GM12891 (cell line): Measurements from ENCODE around the gene GPR39.

ENCODE experiments used
- DNase-seq: peaks from one replicate; pipeline ENCODE4 v3.0.0; 2011; ENCODE audit warnings: low spot score; ENCODE audit not compliant: insufficient read length
- FAIRE-seq: peaks from 2 replicates; lab custom pipeline; 2011; peaks lifted over from hg19 to GRCh38; lab: Jason Lieb, UNC
- PAX5 ChIP-seq: IDR thresholded peaks from 2 replicates; pipeline ENCODE4 v1.6.1; 2011; ENCODE audit warnings: low read length, moderate library complexity, mild to moderate bottlenecking; ENCODE audit not compliant: insufficient read depth, severe bottlenecking
- POLR2A ChIP-seq: IDR thresholded peaks from 2 replicates; pipeline ENCODE4 v1.6.1; 2011; ENCODE audit warnings: low read depth, low read length, control low read depth
- POLR2AphosphoS5 ChIP-seq: IDR thresholded peaks from 2 replicates; pipeline ENCODE4 v1.6.1; 2011; ENCODE audit warnings: low read depth, low read length, control low read depth
- POU2F2 ChIP-seq: IDR thresholded peaks from 2 replicates; pipeline ENCODE4 v1.6.1; 2011; ENCODE audit warnings: low read depth, mild to moderate bottlenecking, control low read depth, low read length, moderate library complexity
- SPI1 ChIP-seq: IDR thresholded peaks from 2 replicates; pipeline ENCODE4 v1.6.1; 2011; ENCODE audit warnings: low read depth, low read length, control low read depth
- TAF1 ChIP-seq: IDR thresholded peaks from 2 replicates; pipeline ENCODE4 v1.6.1; 2011; ENCODE audit warnings: low read depth, low read length, control low read depth

GPR39 gene

DNA sequence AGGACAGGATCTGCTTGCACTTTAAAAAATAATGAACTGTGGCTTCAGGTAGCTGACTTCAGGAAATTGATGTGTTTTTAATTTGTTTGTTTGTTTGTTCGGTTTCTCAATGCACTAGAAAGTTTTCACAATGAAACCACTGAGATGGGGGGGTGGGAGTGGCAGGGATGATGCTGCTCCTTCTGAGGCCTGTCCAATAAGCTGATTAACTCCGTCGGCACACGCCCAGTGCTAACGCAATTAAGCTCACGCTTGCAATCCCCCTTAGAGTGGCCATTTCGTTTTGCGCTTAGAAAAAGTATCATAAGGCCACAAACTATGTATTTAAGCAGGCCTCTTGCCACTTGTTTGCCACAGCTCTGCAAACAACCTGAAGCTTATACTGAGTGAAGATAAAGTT lies 12.5 kb upstream of the GPR39 start:
- TF ChIP-seq POU2F2 (no peak), TAF1 (no peak), POLR2A (no peak), PAX5 (no peak), POLR2AphosphoS5 (no peak), SPI1 (no peak)
- FAIRE-seq (no peak), DNase-seq (no peak)

- FAIRE-seq (no peak), DNase-seq (no peak)
- no peak for TF ChIP-seq POLR2A
- TF ChIP-seq TAF1: no peak
- TF ChIP-seq POU2F2: no peak
Observed at GRCh38 chr2:132407784-132408183, 8.8 kb upstream of the GPR39 start.

- no peak for TF ChIP-seq PAX5
Observed at GRCh38 chr2:132412021-132412420, 4.6 kb upstream of the GPR39 start.

DNA sequence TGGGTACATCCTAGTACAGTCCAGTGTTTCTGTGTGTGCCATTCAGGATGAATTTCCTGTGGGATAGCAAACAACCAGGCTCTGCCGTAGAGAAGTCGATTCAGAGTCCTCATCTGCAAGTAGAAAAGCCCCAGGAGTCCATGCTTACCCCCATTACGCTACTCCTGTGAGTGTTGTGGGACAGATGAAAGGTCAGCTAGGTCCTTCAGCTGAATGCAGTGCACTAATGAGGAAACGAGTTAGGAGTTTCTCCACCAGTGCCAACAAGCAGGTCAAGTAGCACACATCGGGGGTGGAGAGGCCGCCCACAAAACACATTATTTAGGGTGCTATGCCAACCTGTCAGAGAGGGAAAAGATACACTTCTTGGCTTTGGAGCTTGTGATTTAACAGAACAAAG lies 2.5 kb upstream of the GPR39 start:
- TF ChIP-seq POU2F2 (no peak), TAF1 (no peak), POLR2AphosphoS5 (no peak), PAX5 (no peak), SPI1 (no peak), POLR2A (no peak)
- FAIRE-seq (no peak), DNase-seq (no peak)

More at GRCh38 chr2:132412021-132412420, 4.6 kb upstream of the GPR39 start:
- FAIRE-seq (no peak), DNase-seq (no peak)

DNA sequence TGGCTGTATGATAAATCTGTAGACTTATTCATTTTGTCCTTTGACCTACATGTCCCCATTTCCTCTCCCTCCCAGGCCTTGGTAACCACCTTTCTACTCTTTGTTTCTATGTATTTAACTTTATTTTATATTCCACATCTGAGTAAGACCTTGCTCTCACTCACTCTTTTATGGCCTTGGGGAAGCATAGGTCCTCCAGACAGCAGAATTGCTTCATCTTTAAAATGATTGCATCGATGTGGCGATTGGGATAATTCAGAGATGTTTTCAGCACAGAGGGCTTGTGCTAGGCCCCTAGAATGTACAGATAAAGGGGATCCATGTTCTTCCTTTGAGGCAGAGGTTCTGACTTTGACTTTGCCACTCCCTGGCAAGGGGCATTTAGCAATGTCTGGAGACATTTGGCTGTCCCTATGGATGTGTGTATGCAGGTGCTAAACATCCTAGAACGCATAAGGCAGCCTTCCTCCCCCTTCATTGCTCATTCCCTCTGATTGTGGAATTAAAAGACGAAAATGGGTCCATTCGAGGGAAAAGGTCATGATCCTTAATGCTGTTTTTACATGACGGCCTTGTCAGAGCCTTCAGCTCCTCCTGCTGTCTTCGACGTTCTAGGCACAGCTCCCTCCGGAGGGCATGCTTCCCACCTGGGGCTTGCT lies 1.2 kb upstream of the GPR39 start:
- no peak for FAIRE-seq
- no peak for TF ChIP-seq TAF1
- no peak for TF ChIP-seq POLR2A
- no peak for TF ChIP-seq POLR2AphosphoS5
- no peak for TF ChIP-seq PAX5
- no peak for TF ChIP-seq SPI1
- TF ChIP-seq POU2F2: no peak
- DNase-seq: no peak

- FAIRE-seq (no peak), DNase-seq (no peak)
- TF ChIP-seq SPI1 (no peak), PAX5 (no peak), POLR2AphosphoS5 (no peak), POLR2A (no peak), TAF1 (no peak), POU2F2 (no peak)
Observed at GRCh38 chr2:132415915-132416722, 486 bp upstream of the GPR39 start.

DNA sequence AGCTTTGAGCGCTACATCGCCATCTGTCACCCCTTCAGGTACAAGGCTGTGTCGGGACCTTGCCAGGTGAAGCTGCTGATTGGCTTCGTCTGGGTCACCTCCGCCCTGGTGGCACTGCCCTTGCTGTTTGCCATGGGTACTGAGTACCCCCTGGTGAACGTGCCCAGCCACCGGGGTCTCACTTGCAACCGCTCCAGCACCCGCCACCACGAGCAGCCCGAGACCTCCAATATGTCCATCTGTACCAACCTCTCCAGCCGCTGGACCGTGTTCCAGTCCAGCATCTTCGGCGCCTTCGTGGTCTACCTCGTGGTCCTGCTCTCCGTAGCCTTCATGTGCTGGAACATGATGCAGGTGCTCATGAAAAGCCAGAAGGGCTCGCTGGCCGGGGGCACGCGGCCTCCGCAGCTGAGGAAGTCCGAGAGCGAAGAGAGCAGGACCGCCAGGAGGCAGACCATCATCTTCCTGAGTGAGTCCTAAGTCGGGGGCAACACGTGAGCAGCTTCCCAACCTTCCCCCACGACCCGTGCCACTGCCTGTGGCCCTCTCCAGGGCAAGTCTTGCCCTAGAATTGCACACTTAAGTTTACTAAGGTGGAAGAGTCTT lies 928 bp downstream of the GPR39 start:
- DNase-seq: no peak
- TF ChIP-seq TAF1 (no peak), SPI1 (no peak), POU2F2 (no peak), POLR2AphosphoS5 (no peak), PAX5 (no peak)
- FAIRE-seq: no peak

GRCh38 chr2:132419235-132419634 lies 2.6 kb downstream of the GPR39 start:
- TF ChIP-seq POLR2AphosphoS5 (no peak), TAF1 (no peak), POLR2A (no peak), POU2F2 (no peak), PAX5 (no peak), SPI1 (no peak)
- FAIRE-seq (no peak), DNase-seq (no peak)

DNA sequence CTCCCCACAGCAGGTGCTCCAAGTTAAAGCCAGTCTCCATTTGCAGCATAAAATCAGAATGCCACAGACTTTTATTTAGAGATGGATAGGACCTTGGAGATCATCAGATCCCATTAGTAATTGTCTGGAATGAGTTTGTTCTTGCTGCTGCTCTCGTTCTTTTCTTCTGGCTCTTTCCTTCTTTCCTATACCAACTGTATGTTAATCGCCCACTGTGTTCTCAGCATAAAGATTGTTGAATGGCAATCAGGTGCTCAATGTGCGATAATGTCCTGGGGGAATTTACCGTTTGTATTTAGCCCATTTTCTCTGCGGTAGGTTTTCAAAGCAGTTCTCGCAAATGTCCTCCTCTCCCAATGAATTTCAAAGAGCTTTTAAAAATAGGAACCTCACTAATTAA lies 3.3 kb downstream of the GPR39 start:
- FAIRE-seq: no peak
- DNase-seq: no peak
- no peak for TF ChIP-seq POLR2AphosphoS5
- TF ChIP-seq SPI1: no peak
- no peak for TF ChIP-seq POLR2A
- no peak for TF ChIP-seq PAX5
- TF ChIP-seq TAF1: no peak
- TF ChIP-seq POU2F2: no peak
